A673 (cell line): ENCODE data around the gene MSI2. TPM values are rescaled to one million over a fixed set of nuclear protein-coding genes. Genes with fewer than 3 reads are reported as not detected.

Experiments used
- BruUV-seq: library from RNA; stranded (reverse); fragments of 400-500 nt; replicated peaks from 2 replicates; lab custom pipeline; 2021; lab: Mats Ljungman, UMichigan
- CTCF ChIA-PET: fragments of 300-600 bp; sonication (Branson Sonifier 250); formaldehyde crosslinking; loops from one replicate; lab custom pipeline; 2022; ENCODE audit warnings: antibody characterized with exemption; lab: Charles Lee
- POLR2A ChIA-PET: fragments of 300-600 bp; sonication (Branson Sonifier 250); formaldehyde crosslinking; loops from one replicate; lab custom pipeline; 2022; ENCODE audit warnings: antibody characterized with exemption; ENCODE audit not compliant: low non-redundant PET; lab: Charles Lee
- DNase-seq: peaks from one replicate; pipeline ENCODE4 v3.0.0-alpha.2; 2015; ENCODE audit warnings: low spot score
- H3K27ac ChIP-seq: fragments of 200-600 bp; sonication (generic); 2 replicates; pipeline ENCODE4 v1.5.1; 2016; ENCODE audit warnings: mixed run types, low read depth, mild to moderate bottlenecking, mixed read lengths, antibody characterized with exemption, low read length; ENCODE audit not compliant: poor library complexity, severe bottlenecking
- H3K27me3 ChIP-seq: fragments of 200-600 bp; sonication (generic); replicated peaks from 2 replicates; pipeline ENCODE4 v1.6.1; 2017; ENCODE audit warnings: mixed run types, low read depth, mild to moderate bottlenecking, mixed read lengths, antibody characterized with exemption, low read length; ENCODE audit not compliant: insufficient read depth, poor library complexity
- H3K36me3 ChIP-seq: fragments of 200-600 bp; sonication (generic); 2 replicates; pipeline ENCODE4 v1.6.1; 2016; ENCODE audit warnings: mixed run types, mild to moderate bottlenecking, mixed read lengths, antibody characterized with exemption, low read length; ENCODE audit not compliant: insufficient read depth, poor library complexity, severe bottlenecking
- H3K4me1 ChIP-seq: fragments of 200-600 bp; sonication (generic); 2 replicates; pipeline ENCODE4 v1.6.1; 2017; ENCODE audit warnings: mixed run types, mild to moderate bottlenecking, mixed read lengths, antibody characterized with exemption, low read length; ENCODE audit not compliant: insufficient read depth, poor library complexity, severe bottlenecking
- H3K4me3 ChIP-seq: fragments of 200-600 bp; sonication (generic); 2 replicates; pipeline ENCODE4 v1.5.1; 2016; ENCODE audit warnings: low read depth, mixed run types, mild to moderate bottlenecking, mixed read lengths, low read length; ENCODE audit not compliant: poor library complexity, severe bottlenecking
- H3K9me3 ChIP-seq: fragments of 200-600 bp; sonication (generic); 2 replicates; pipeline ENCODE4 v1.6.1; 2016; ENCODE audit warnings: mixed run types, low read depth, mild to moderate bottlenecking, mixed read lengths, antibody characterized with exemption, low read length; ENCODE audit not compliant: poor library complexity, severe bottlenecking
- CTCF ChIP-seq: fragments of 300-800, 200-600 bp; sonication (generic); conservative IDR thresholded peaks from 2 replicates; pipeline ENCODE4 v1.5.1; 2017; ENCODE audit warnings: low read depth, mild to moderate bottlenecking, antibody characterized with exemption, low read length, moderate library complexity, mixed read lengths
- EZH2 ChIP-seq: fragments of 200-600 bp; sonication (generic); IDR thresholded peaks from 2 replicates; pipeline ENCODE4 v1.6.1; 2017; ENCODE audit warnings: borderline replicate concordance, low read depth, mild to moderate bottlenecking, mixed read lengths, antibody characterized with exemption, low read length; ENCODE audit not compliant: poor library complexity, severe bottlenecking
- intact Hi-C: fragments of 100-400 bp; cut with micrococcal nuclease; formaldehyde crosslinking; loops from one replicate; pipeline ENCODE4 v1.10.0; 2022; ENCODE audit not compliant: unreplicated experiment
- total RNA-seq: library from RNA; stranded (reverse); gene quantifications from 2 replicates; pipeline ENCODE4 v1.2.3, GENCODE V29; 2021

Gene MSI2
- total RNA-seq, 1 experiment from 2014 or later, result 108 TPM

DNA sequence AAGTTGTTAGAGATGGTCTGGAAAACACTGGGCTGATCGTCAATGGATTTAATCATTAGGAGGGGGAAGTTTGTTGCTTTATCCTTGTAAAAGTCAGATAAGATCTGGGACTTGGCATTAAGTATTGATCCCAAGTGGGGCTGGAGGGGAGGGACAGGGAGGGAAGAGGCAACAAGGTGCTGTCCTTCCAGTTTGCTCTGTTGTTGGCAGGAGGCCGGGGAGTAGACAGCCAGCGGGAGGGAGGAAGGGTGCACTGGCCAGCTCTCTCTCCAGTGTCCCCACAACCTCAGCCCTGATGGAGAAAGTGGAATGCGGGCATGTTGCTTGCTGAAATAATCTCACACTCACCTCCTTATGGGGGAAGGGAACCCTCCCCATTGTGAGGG is 278.5 kb downstream of the MSI2 start:
- H3K4me1 ChIP-seq, result peaks cover 53% of the 10 kb centered on the region

DNA sequence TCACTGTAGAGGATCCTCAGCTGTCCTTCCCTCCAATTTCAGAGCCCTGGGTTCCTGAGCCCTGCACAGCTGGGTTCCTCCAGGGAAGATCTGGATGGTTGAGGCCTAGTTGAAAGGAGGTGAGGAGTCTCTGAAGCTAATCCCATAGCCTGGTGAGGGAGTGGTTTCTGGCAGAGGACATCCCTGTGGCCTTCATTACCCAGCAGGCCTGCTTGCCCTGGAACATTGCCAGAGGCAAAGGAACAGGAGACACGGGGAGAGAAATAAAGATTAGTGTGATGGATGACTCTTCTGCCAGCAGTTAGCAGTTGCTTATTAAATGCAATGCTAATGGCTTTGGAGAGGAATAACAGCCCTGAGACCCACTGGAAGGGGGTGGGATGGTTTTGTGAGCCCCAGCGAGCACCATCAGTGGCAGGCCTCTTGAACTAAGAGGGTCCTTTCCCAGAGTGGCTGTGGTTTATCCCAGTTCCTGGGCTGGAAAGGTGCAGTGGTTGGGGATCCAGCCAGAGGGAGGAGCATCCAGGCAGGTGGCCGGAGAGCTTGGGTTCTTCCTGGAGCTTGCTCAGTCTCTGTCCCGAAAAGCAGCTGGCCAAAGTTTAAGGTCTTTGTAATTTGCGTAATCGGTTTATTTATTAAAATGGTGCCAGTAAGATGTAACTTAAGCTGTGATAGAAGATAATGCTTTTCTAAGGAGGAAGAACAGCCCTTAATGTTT is 279.1 kb downstream of the MSI2 start:
- ChIA-PET CTCF (no interaction called here), POLR2A (no interaction called here)
- peaks cover 48% of the 10 kb centered on the region for H3K4me1 ChIP-seq
- DNase-seq, result peak; percentile 90
- no peaks in the 10 kb centered on the region for H3K9me3 ChIP-seq
- no peaks in the 10 kb centered on the region for H3K36me3 ChIP-seq
- TF ChIP-seq EZH2 (no peak), CTCF (no peak)
- no peaks in the 10 kb centered on the region for H3K27me3 ChIP-seq
- H3K27ac ChIP-seq, result no peak overlapping the region
- H3K4me3 ChIP-seq, result no peak overlapping the region
- intact Hi-C loops, result no loop called here
- BruUV-seq, result no TSS peak

More for the DNA sequence above, 278.5 kb downstream of the MSI2 start:
- no peaks in the 10 kb centered on the region for H3K27me3 ChIP-seq
- BruUV-seq, result no TSS peak
- no peak for TF ChIP-seq EZH2
- no peak for TF ChIP-seq CTCF
- ChIA-PET CTCF (no interaction called here), POLR2A (no interaction called here)
- no peak overlapping the region for H3K27ac ChIP-seq
- H3K4me3 ChIP-seq, result no peak overlapping the region
- no peaks in the 10 kb centered on the region for H3K9me3 ChIP-seq
- intact Hi-C loops, result no loop called here
- H3K36me3 ChIP-seq, result no peaks in the 10 kb centered on the region
- DNase-seq, result no peak

DNA sequence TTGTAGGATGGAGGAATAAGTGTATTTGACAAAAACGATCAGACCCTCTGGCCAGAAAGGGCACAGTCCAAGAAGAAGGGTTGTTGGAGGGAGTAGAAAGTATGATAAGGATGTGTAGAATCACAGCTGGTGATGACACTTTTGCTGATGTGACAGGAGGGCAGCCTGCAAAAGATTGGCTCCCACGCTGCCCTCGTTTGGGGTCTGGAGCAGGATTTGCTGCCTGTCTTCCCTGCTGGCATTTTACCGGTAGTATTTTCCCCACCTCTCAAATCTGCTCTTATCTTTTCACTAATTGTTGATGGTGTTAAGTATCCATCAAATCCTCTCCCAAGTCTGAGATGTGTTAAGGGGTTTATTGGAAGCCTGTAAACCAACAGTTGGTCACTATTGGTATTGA is 280.0 kb downstream of the MSI2 start:
- H3K9me3 ChIP-seq, result no peaks in the 10 kb centered on the region
- no TSS peak for BruUV-seq
- no peak overlapping the region for H3K27ac ChIP-seq
- H3K36me3 ChIP-seq, result no peaks in the 10 kb centered on the region
- TF ChIP-seq EZH2, result no peak
- no peak for TF ChIP-seq CTCF
- H3K4me1 ChIP-seq, result peaks cover 49% of the 10 kb centered on the region
- POLR2A ChIA-PET, result no interaction called here
- CTCF ChIA-PET, result no interaction called here
- no peak overlapping the region for H3K4me3 ChIP-seq
- no peak for DNase-seq
- intact Hi-C loops, result no loop called here
- H3K27me3 ChIP-seq, result no peaks in the 10 kb centered on the region
